Measurements from ENCODE around the gene EID2B.

GRCh38 chr19:39520541-39521484 lies 11.8 kb downstream of the EID2B start:
- TF ChIP-seq EZH2phosphoT487 (IDR thresholded peaks at IDR 0.05; ENCODE audit: borderline replicate concordance, low read length) (no peak), EZH2 (IDR thresholded peaks at IDR 0.05; ENCODE audit: low read length, unreplicated experiment) (no peak), CTCF (conservative IDR thresholded peaks at IDR 0.05; ENCODE audit: low read depth, low read length) (no peak)
